Skeletal muscle tissue (tissue), 4 donors: ENCODE results near the gene VPS41. TPM values are rescaled to one million over a fixed set of nuclear protein-coding genes. Genes with fewer than 3 reads are reported as not detected.

Experiments
- H3K27ac ChIP-seq: one replicate; pipeline ENCODE4 v1.7.0; 2013; ENCODE audit warnings: mild to moderate bottlenecking, low read depth, low read length, inconsistent platforms
- H3K27me3 ChIP-seq, 3 donors: one replicate each; pipeline ENCODE4 v1.7.0; 2013; ENCODE audit warnings: low read length in 3 of 3; ENCODE audit not compliant: control insufficient read depth in 3 of 3, insufficient read depth in 3 of 3
- H3K36me3 ChIP-seq, 3 donors: one replicate each; pipeline ENCODE4 v1.7.0; 2013; ENCODE audit warnings: low read length in 3 of 3; ENCODE audit not compliant: control insufficient read depth in 3 of 3, insufficient read depth in 3 of 3
- H3K4me1 ChIP-seq, 3 donors: one replicate each; pipeline ENCODE4 v1.7.0; 2013; ENCODE audit warnings: low read length in 3 of 3, mild to moderate bottlenecking in 3 of 3; ENCODE audit not compliant: control insufficient read depth in 3 of 3, insufficient read depth in 3 of 3
- H3K4me3 ChIP-seq, 3 donors: one replicate each; pipeline ENCODE4 v1.7.0; 2013; ENCODE audit warnings: low read length in 3 of 3
- H3K9ac ChIP-seq, 3 donors: one replicate each; pipeline ENCODE4 v1.7.0; 2013; ENCODE audit warnings: low read length in 3 of 3, mild to moderate bottlenecking in 3 of 3, moderate library complexity in 2 of 3, low read depth in 1 of 3
- H3K9me3 ChIP-seq, 3 donors: one replicate each; pipeline ENCODE4 v1.7.0; 2013; ENCODE audit warnings: low read length in 3 of 3; ENCODE audit not compliant: control insufficient read depth in 3 of 3
- total RNA-seq: library from RNA; depleted of rRNA; stranded (reverse); fragments of >200 nt; gene quantifications from one replicate; pipeline ENCODE4 v1.2.3, GENCODE V29; 2014
- donor health status: Osteomylitis.

The VPS41 gene
- total RNA-seq, 1 donor from 2014 or later, result 35.5 TPM

GRCh38 chr7:38909870-38910269 is 879 bp upstream of the VPS41 start:
- H3K9ac ChIP-seq, result no peak overlapping the region
- no peak overlapping the region for H3K27ac ChIP-seq
- H3K4me3 ChIP-seq, result no peak overlapping the region
- H3K27me3 ChIP-seq, result no peaks in the 10 kb centered on the region
- peaks cover 0 to 7% (median 0%) of the 10 kb centered on the region in 3 donors for H3K4me1 ChIP-seq
- H3K36me3 ChIP-seq, result no peaks in the 10 kb centered on the region
- no peaks in the 10 kb centered on the region for H3K9me3 ChIP-seq

GRCh38 chr7:38907766-38908165 is 1.2 kb downstream of the VPS41 start:
- Histone ChIP-seq H3K4me1 (peaks cover 0 to 7% (median 0%) of the 10 kb centered on the region in 3 donors), H3K9ac (no peak overlapping the region), H3K27me3 (no peaks in the 10 kb centered on the region), H3K27ac (no peak overlapping the region), H3K36me3 (no peaks in the 10 kb centered on the region), H3K9me3 (no peaks in the 10 kb centered on the region), H3K4me3 (no peak overlapping the region)

GRCh38 chr7:38907066-38907465 is 1.9 kb downstream of the VPS41 start:
- no peaks in the 10 kb centered on the region for H3K36me3 ChIP-seq
- no peak overlapping the region for H3K9ac ChIP-seq
- H3K27ac ChIP-seq, result no peak overlapping the region
- H3K27me3 ChIP-seq, result no peaks in the 10 kb centered on the region
- no peaks in the 10 kb centered on the region for H3K9me3 ChIP-seq
- H3K4me3 ChIP-seq, result no peak overlapping the region
- H3K4me1 ChIP-seq, result peaks cover 0 to 7% (median 0%) of the 10 kb centered on the region in 3 donors

GRCh38 chr7:38905056-38905759 is 3.8 kb downstream of the VPS41 start:
- Histone ChIP-seq H3K27ac (no peak overlapping the region), H3K4me1 (peaks cover 0 to 7% (median 0%) of the 10 kb centered on the region in 3 donors), H3K36me3 (no peaks in the 10 kb centered on the region), H3K27me3 (no peaks in the 10 kb centered on the region), H3K9ac (no peak overlapping the region), H3K9me3 (no peaks in the 10 kb centered on the region), H3K4me3 (no peak overlapping the region)

- no peaks in the 10 kb centered on the region for H3K36me3 ChIP-seq
- H3K9ac ChIP-seq, result no peak overlapping the region
- H3K27me3 ChIP-seq, result no peaks in the 10 kb centered on the region
- peaks cover 0 to 2% (median 0%) of the 10 kb centered on the region in 3 donors for H3K4me1 ChIP-seq
- no peak overlapping the region for H3K27ac ChIP-seq
- no peaks in the 10 kb centered on the region for H3K9me3 ChIP-seq
- no peak overlapping the region for H3K4me3 ChIP-seq
Observed at GRCh38 chr7:38903057-38903456, 5.9 kb downstream of the VPS41 start.

GRCh38 chr7:38902449-38902848 is 6.5 kb downstream of the VPS41 start:
- no peaks in the 10 kb centered on the region for H3K36me3 ChIP-seq
- no peaks in the 10 kb centered on the region for H3K27me3 ChIP-seq
- H3K9me3 ChIP-seq, result no peaks in the 10 kb centered on the region
- no peak overlapping the region for H3K9ac ChIP-seq
- no peak overlapping the region for H3K27ac ChIP-seq
- no peak overlapping the region for H3K4me3 ChIP-seq
- no peaks in the 10 kb centered on the region for H3K4me1 ChIP-seq

- H3K9ac ChIP-seq, result no peak overlapping the region
- no peak overlapping the region for H3K4me3 ChIP-seq
- no peaks in the 10 kb centered on the region for H3K27me3 ChIP-seq
- no peaks in the 10 kb centered on the region for H3K36me3 ChIP-seq
- H3K9me3 ChIP-seq, result no peaks in the 10 kb centered on the region
- H3K27ac ChIP-seq, result no peak overlapping the region
- H3K4me1 ChIP-seq, result no peaks in the 10 kb centered on the region
Observed at GRCh38 chr7:38893061-38893460, 15.9 kb downstream of the VPS41 start.

- H3K27ac ChIP-seq, result no peak overlapping the region
- H3K27me3 ChIP-seq, result no peaks in the 10 kb centered on the region
- no peak overlapping the region for H3K4me3 ChIP-seq
- H3K36me3 ChIP-seq, result no peaks in the 10 kb centered on the region
- no peak overlapping the region for H3K9ac ChIP-seq
- H3K4me1 ChIP-seq, result no peaks in the 10 kb centered on the region
- no peaks in the 10 kb centered on the region for H3K9me3 ChIP-seq
Observed at GRCh38 chr7:38890597-38890996, 18.4 kb downstream of the VPS41 start.

GRCh38 chr7:38889872-38890432 is 19.0 kb downstream of the VPS41 start:
- no peaks in the 10 kb centered on the region for H3K4me1 ChIP-seq
- H3K9me3 ChIP-seq, result no peaks in the 10 kb centered on the region
- H3K27me3 ChIP-seq, result no peaks in the 10 kb centered on the region
- H3K9ac ChIP-seq, result no peak overlapping the region
- H3K4me3 ChIP-seq, result no peak overlapping the region
- no peak overlapping the region for H3K27ac ChIP-seq
- H3K36me3 ChIP-seq, result no peaks in the 10 kb centered on the region

GRCh38 chr7:38889079-38889478 is 19.9 kb downstream of the VPS41 start:
- no peaks in the 10 kb centered on the region for H3K36me3 ChIP-seq
- H3K27ac ChIP-seq, result no peak overlapping the region
- H3K4me3 ChIP-seq, result no peak overlapping the region
- H3K9me3 ChIP-seq, result no peaks in the 10 kb centered on the region
- no peaks in the 10 kb centered on the region for H3K4me1 ChIP-seq
- no peak overlapping the region for H3K9ac ChIP-seq
- H3K27me3 ChIP-seq, result no peaks in the 10 kb centered on the region
